GM12878 (cell line): ENCODE data around the gene TLCD3B. TPM values are rescaled to one million over a fixed set of nuclear protein-coding genes. Genes with fewer than 3 reads are reported as not detected.

Source experiments
- ATAC-seq: fragments of 200-7000 bp; cut with Tn5 transposase; 3 replicates; pipeline ENCODE4 v1.9.1; 2020; ENCODE audit warnings: mild to moderate bottlenecking, moderate library complexity
- BruUV-seq: library from RNA; stranded (reverse); fragments of 400-500 nt; replicated peaks from 2 replicates; lab custom pipeline; 2021; lab: Mats Ljungman, UMichigan
- CTCF ChIA-PET: fragments of 300-600 bp; sonication (Branson Sonifier 250); formaldehyde crosslinking; extraction: SDS; loops from one replicate; lab custom pipeline; 2021; ENCODE audit warnings: inconsistent platforms; lab: Yijun Ruan, JAX
- POLR2A ChIA-PET: fragments of 350-600 bp; formaldehyde crosslinking; extraction: SDS; loops from one replicate; lab custom pipeline; 2021; ENCODE audit warnings: inconsistent platforms; lab: Charles Lee
- RAD21 ChIA-PET: fragments of 300-600 bp; sonication (Branson Sonifier 250); formaldehyde crosslinking; loops from one replicate; lab custom pipeline; 2023; ENCODE audit warnings: antibody characterized with exemption; ENCODE audit not compliant: unreplicated experiment; lab: Charles Lee
- SMC1A ChIA-PET: fragments of 300-600 bp; sonication (Branson Sonifier 250); formaldehyde crosslinking; loops from one replicate; lab custom pipeline; 2023; ENCODE audit not compliant: unreplicated experiment, uncharacterized antibody; lab: Charles Lee
- DNase-seq: peaks from one replicate; pipeline ENCODE4 v3.0.0-alpha.2; 2011; ENCODE audit warnings: low read depth, low spot score
- FAIRE-seq: peaks from 3 replicates; lab custom pipeline; 2011; peaks lifted over from hg19 to GRCh38; lab: Jason Lieb, UNC
- H2AFZ ChIP-seq: 2 replicates; pipeline ENCODE4 v1.6.0; 2011; ENCODE audit warnings: low read depth, low read length, control low read depth; ENCODE audit not compliant: control insufficient read depth
- H3K27ac ChIP-seq: 2 replicates; pipeline ENCODE4 v1.5.1; 2011; ENCODE audit warnings: control low read depth; ENCODE audit not compliant: control insufficient read depth, insufficient read depth
- H3K27me3 ChIP-seq, 2 experiments: replicated peaks in 1 of 2; 2 replicates each; pipeline versions ENCODE4 v1.6.0 to v1.6.1; 2011; ENCODE audit warnings: low read length in 1 of 2; ENCODE audit not compliant: control insufficient read depth in 2 of 2, insufficient read depth in 2 of 2
- H3K36me3 ChIP-seq, 2 experiments: 2 replicates each; pipeline ENCODE4 v1.5.1; 2011; ENCODE audit warnings: low read length in 1 of 2; ENCODE audit not compliant: control insufficient read depth in 2 of 2, insufficient read depth in 2 of 2
- H3K4me1 ChIP-seq: 2 replicates; pipeline ENCODE4 v1.6.1; 2011; ENCODE audit warnings: mild to moderate bottlenecking, low read length, moderate library complexity, mixed read lengths; ENCODE audit not compliant: control insufficient read depth, insufficient read depth
- H3K4me2 ChIP-seq: 2 replicates; pipeline ENCODE4 v1.6.0; 2011; ENCODE audit warnings: control low read depth; ENCODE audit not compliant: control insufficient read depth, insufficient read depth
- H3K4me3 ChIP-seq: fragments of 200-600 bp; sonication (generic); 2 replicates; pipeline ENCODE4 v1.5.1; 2016
- H3K79me2 ChIP-seq: 2 replicates; pipeline ENCODE4 v1.6.0; 2011; ENCODE audit warnings: low read length; ENCODE audit not compliant: control insufficient read depth, insufficient read depth
- H3K9ac ChIP-seq: 2 replicates; pipeline ENCODE4 v1.8.0; 2011; ENCODE audit warnings: low read length, control low read depth, mixed read lengths; ENCODE audit not compliant: control insufficient read depth, insufficient read depth
- H3K9me3 ChIP-seq: replicated peaks from 3 replicates; pipeline ENCODE4 v1.5.1; 2011; ENCODE audit warnings: mild to moderate bottlenecking, low read length; ENCODE audit not compliant: control insufficient read depth, insufficient read depth
- H4K20me1 ChIP-seq: 2 replicates; pipeline ENCODE4 v1.6.0; 2011; ENCODE audit not compliant: control insufficient read depth, insufficient read depth
- BCLAF1 ChIP-seq: fragments of 450-650 bp; IDR thresholded peaks from 2 replicates; pipeline ENCODE4 v1.6.1; 2017; ENCODE audit warnings: antibody characterized with exemption, mild to moderate bottlenecking, moderate library complexity
- MAX ChIP-seq: IDR thresholded peaks from 2 replicates; pipeline ENCODE4 v1.6.1; 2012; ENCODE audit warnings: low read depth, low read length, improper control_type of control experiment
- MYC ChIP-seq: IDR thresholded peaks from 2 replicates; pipeline ENCODE4 v1.6.1; 2011; ENCODE audit warnings: mild to moderate bottlenecking, low read length, moderate library complexity, inconsistent platforms; ENCODE audit not compliant: insufficient read depth, insufficient replicate concordance, insufficient read length, severe bottlenecking
- NR2C1 ChIP-seq: fragments of 450-650 bp; IDR thresholded peaks from 2 replicates; pipeline ENCODE4 v1.6.1; 2017; ENCODE audit warnings: antibody characterized with exemption, mild to moderate bottlenecking, moderate library complexity
- SMAD5 ChIP-seq: IDR thresholded peaks from 2 replicates; pipeline ENCODE4 v1.6.1; 2016; ENCODE audit warnings: antibody characterized with exemption, low read depth
- SUZ12 ChIP-seq: fragments of 200-600 bp; sonication (generic); IDR thresholded peaks from one replicate; pipeline ENCODE4 v1.6.1; 2018; ENCODE audit warnings: antibody characterized with exemption, mild to moderate bottlenecking; ENCODE audit not compliant: unreplicated experiment
- ZNF24 ChIP-seq: fragments of 450-650 bp; IDR thresholded peaks from 2 replicates; pipeline ENCODE4 v1.6.1; 2017; ENCODE audit warnings: antibody characterized with exemption, mild to moderate bottlenecking
- ZNF622 ChIP-seq: fragments of 450-650 bp; IDR thresholded peaks from 2 replicates; pipeline ENCODE4 v1.6.1; 2017; ENCODE audit warnings: mild to moderate bottlenecking, inconsistent platforms
- ZZZ3 ChIP-seq: IDR thresholded peaks from 2 replicates; pipeline ENCODE4 v1.6.1; 2011; ENCODE audit warnings: low read depth; ENCODE audit not compliant: control insufficient read depth, insufficient read length
- WGBS: methylation state at CpG from one replicate; pipeline ENCODE4 v1.1.6; 2016; ENCODE audit warnings: low lambda C conversion rate; ENCODE audit not compliant: insufficient replicate concordance, insufficient coverage; ENCODE audit errors: missing lambda C conversion rate; 5-methylcytosine and 5-hydroxymethylcytosine counted together
- in situ Hi-C: fragments of 300-500 bp; cut with MboI; formaldehyde crosslinking; loops from 9 replicates; pipeline ENCODE4 v1.14.3; 2018; ENCODE audit warnings: mixed read lengths
- intact Hi-C: fragments of 100-400 bp; cut with micrococcal nuclease; formaldehyde crosslinking; loops from one replicate; pipeline ENCODE4 v1.14.2; 2022; ENCODE audit not compliant: unreplicated experiment
- polyA plus RNA-seq, 11 experiments: library from polyadenylated mRNA; depleted of rRNA in 4 of 11; unstranded in 6 of 11; stranded (reverse) in 5 of 11; fragments of >200 nt; fragmentation: Nextera tagmentation in 4 of 11; fragmentation: Illumina TruSeq in 1 of 11; extraction: Ambion mirVana in 4 of 11; extraction: Trizol in 1 of 11; gene quantifications; 1 replicate in 1 of 11; 2 replicates in 10 of 11; pipeline versions ENCODE4 v1.2.1 to v1.2.3, GENCODE V29; 2011 to 2016; ENCODE audit warnings: inconsistent platforms in 2 of 11, missing spikeins in 2 of 11, low read depth in 1 of 11
- total RNA-seq, 4 experiments: library from RNA; depleted of rRNA in 3 of 4; stranded (reverse); fragments of >200 nt in 3 of 4; fragmentation: Illumina TruSeq in 1 of 4; extraction: Trizol in 1 of 4; gene quantifications; 2 replicates each; pipeline versions ENCODE4 v1.2.1 to v1.2.3, GENCODE V29; 2013 to 2021
- TF ChIP-seq, protein P1 (sequence below): IDR thresholded peaks from 2 replicates; pipeline ENCODE4 v1.6.1; 2012; ENCODE audit warnings: mild to moderate bottlenecking, low read depth, low read length

TLCD3B gene
- total and polyA plus RNA-seq, 10 of the 15 experiments (the other 5 are each of a cell fraction or from before 2014, with no cell fraction given) = 0.05 to 0.51 (median 0.18) TPM; not detected in 4

GRCh38 chr16:29995911-29996765 is 34.9 kb downstream of the TLCD3B start, which contains the start of gene INO80E:
TSS of gene INO80E (plus strand) at chr16:29996241. CDS start at chr16:29996311, 70 bp downstream.
- POLR2A ChIA-PET = interaction anchor here (0.6 to 2.8 kb wide), 7 partner anchors 21 to 612 kb away, joined by 3 to 16 read pairs (median 5); partner anchors contain the start of genes KCTD13, TAOK2 and TMEM219
- Histone ChIP-seq H3K36me3 (peaks cover 8 to 12% of the 10 kb centered on the region in 2 experiments), H2AFZ (peak within 1 kb of the TSS; percentile 98), H3K9me3 (no peaks in the 10 kb centered on the region), H4K20me1 (no peaks in the 10 kb centered on the region), H3K4me3 (peak within 1 kb of the TSS; percentile 81), H3K79me2 (peaks cover 19% of the 10 kb centered on the region), H3K27me3 (no peaks in the 10 kb centered on the region), H3K4me2 (peak within 1 kb of the TSS; percentile 95), H3K4me1 (peaks cover 9% of the 10 kb centered on the region), H3K9ac (peak within 1 kb of the TSS; percentile 88), H3K27ac (peak within 1 kb of the TSS; percentile 91)
- CTCF ChIA-PET = interaction anchor here (0.7 to 1.9 kb wide), 6 partner anchors 10 to 168 kb away, joined by 3 to 6 read pairs (median 4); partner anchors contain the start of genes TAOK2 and TMEM219
- ATAC-seq (peak; percentile 96), FAIRE-seq (peak; percentile 96), DNase-seq (peak; percentile 88)
- intact Hi-C loops (loop anchor here (2.0 kb wide), 1 partner anchor 179 kb away; the partner anchor contains the start of gene PAGR1), in situ Hi-C loops (no loop called here)
- WGBS = 1% methylated on average over 65 of the region's 65 CpGs
- SMC1A ChIA-PET = interaction anchor here (0.6 to 1.3 kb wide), 3 partner anchors 23 to 180 kb away, joined by 3 read pairs; partner anchors contain the start of genes PAGR1, TAOK2 and TMEM219
- RAD21 ChIA-PET = interaction anchor here (1.4 kb wide), 1 partner anchor 23 kb away, joined by 5 read pairs; no protein-coding TSS in a partner anchor
- TSS peak; percentile 66 for BruUV-seq
- TF ChIP-seq SMAD5 (peak; percentile 70; the same call in 1 of the 2 replicates), ZNF24 (no peak), MYC (no peak), NR2C1 (peak; percentile 81), BCLAF1 (no peak), MAX (peak; percentile 55; the same call in 1 of the 2 replicates), SUZ12 (no peak), ZNF622 (no peak), ZZZ3 (no peak)
- TF ChIP-seq, protein P1, sequence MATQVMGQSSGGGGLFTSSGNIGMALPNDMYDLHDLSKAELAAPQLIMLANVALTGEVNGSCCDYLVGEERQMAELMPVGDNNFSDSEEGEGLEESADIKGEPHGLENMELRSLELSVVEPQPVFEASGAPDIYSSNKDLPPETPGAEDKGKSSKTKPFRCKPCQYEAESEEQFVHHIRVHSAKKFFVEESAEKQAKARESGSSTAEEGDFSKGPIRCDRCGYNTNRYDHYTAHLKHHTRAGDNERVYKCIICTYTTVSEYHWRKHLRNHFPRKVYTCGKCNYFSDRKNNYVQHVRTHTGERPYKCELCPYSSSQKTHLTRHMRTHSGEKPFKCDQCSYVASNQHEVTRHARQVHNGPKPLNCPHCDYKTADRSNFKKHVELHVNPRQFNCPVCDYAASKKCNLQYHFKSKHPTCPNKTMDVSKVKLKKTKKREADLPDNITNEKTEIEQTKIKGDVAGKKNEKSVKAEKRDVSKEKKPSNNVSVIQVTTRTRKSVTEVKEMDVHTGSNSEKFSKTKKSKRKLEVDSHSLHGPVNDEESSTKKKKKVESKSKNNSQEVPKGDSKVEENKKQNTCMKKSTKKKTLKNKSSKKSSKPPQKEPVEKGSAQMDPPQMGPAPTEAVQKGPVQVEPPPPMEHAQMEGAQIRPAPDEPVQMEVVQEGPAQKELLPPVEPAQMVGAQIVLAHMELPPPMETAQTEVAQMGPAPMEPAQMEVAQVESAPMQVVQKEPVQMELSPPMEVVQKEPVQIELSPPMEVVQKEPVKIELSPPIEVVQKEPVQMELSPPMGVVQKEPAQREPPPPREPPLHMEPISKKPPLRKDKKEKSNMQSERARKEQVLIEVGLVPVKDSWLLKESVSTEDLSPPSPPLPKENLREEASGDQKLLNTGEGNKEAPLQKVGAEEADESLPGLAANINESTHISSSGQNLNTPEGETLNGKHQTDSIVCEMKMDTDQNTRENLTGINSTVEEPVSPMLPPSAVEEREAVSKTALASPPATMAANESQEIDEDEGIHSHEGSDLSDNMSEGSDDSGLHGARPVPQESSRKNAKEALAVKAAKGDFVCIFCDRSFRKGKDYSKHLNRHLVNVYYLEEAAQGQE = no peak
